Measurements from ENCODE around the gene IL17RB.

The IL17RB gene, protein sequence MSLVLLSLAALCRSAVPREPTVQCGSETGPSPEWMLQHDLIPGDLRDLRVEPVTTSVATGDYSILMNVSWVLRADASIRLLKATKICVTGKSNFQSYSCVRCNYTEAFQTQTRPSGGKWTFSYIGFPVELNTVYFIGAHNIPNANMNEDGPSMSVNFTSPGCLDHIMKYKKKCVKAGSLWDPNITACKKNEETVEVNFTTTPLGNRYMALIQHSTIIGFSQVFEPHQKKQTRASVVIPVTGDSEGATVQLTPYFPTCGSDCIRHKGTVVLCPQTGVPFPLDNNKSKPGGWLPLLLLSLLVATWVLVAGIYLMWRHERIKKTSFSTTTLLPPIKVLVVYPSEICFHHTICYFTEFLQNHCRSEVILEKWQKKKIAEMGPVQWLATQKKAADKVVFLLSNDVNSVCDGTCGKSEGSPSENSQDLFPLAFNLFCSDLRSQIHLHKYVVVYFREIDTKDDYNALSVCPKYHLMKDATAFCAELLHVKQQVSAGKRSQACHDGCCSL

DNA sequence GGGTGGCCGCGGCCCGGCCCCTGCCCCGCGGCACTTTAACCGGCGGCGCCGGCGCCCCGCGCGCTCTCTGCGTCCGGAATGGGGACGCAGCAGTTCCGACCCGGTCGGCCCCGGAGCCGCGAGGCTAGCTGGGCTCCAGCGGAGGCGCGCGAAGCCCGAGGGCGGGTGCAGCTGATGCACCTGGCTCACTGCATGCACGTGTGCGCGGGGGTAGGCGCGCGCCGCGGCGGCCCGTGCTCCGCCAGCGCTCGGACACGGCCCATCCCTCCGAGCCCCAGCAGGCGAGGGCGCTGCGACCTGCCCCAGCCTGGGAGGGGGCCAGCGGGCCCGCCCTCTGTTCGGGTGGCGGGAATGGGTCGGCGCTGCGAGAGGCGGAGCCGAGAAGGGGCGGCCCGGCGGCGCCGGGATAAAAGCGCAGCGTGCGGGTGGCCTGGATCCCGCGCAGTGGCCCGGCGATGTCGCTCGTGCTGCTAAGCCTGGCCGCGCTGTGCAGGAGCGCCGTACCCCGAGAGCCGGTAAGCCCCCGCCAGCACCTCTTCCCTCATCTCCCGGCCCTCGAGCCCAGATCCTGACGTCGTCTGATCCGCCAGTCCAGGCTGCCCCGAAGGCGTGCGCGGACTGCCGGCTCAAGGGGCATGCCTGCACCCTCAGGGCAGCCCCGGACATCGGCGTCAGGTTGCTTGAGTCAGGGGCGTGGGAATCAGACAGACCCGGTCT lies at the start of gene IL17RB, which contains the start of gene CHDH:
TSS of gene IL17RB (plus strand) at position 435 of the 717 bp plus-strand sequence. CDS start at position 456, 21 bp downstream.
TSS of gene CHDH (minus strand) at position 286 of the 717 bp plus-strand sequence. CDS start 22,411 bp downstream, outside the sequence.
- DNase-seq = no peak

DNA sequence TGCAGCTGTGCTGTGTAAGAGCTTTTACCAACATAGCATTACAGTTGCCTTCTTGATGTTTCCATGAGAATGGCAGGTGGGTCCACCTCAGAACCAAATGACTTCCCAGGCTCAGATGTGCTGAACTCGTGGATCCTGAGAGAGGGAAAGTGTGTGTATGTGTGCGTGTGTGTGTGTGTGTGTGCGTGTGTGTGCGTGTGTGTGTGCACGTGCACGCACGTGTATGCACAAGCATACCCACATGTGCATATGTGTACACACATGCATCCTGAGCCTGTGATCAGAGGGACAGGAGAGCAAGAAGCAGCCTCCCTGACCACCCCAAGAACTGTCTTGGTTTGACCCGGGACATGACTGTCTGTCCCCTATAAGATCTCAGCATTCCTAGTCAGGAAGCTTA lies 48.2 kb upstream of the IL17RB start:
- no peak for DNase-seq

GRCh38 chr3:53799338-53799865 lies 47.0 kb upstream of the IL17RB start:
- no peak for DNase-seq

- no peak for DNase-seq
Measured at GRCh38 chr3:53800041-53800906, 46.1 kb upstream of the IL17RB start.

DNA sequence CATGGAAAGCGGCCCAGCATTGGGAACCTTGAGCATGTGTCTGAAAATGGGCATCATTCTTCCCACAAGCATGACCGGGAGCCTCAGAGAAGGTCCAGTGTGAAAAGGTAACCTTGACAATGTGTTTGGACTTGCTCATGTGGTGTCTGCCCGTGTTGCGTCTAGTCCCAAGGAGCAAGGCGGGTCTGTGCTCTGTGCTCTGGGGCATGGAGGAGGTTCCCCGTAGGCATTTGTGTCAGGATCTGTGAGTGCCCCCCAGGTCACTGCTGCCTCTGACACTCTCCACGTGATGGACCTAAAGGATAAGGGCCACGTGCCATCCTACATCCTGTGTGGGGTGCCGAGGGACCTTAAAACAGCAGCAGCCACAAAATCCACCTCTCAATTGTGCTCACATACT lies 45.0 kb upstream of the IL17RB start:
- DNase-seq = no peak

DNA sequence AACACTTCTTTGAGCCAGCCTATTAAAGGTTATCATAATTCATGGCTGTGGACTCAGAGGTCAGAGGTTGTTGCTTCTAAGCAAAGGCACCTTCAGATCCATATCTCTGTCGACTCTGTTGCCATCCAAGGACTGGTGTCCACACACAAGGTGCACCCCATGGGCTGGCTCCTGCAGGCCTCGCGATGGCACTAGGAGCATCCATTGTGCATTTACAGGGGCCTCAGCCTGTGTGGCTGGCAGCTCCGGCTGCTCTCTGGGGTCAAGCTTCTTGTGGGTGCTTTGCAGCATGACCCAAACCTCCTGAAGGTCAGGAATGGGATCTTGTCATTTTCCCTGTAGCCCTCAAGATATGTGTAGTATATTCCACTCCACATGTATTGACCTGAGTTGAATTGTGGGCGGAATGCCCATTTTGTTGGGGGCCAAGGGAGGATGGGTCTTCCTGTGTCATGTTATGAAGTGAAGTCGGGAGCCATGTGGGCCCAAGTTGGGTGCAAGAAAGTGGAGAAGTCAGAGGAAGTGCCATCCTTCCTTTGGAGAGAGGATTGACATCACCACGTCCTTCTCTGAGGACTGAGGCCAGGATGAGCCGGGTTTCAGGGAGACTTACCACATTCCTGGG lies 44.0 kb upstream of the IL17RB start:
- DNase-seq = no peak

GRCh38 chr3:53803124-53803815 lies 43.1 kb upstream of the IL17RB start:
- no peak for DNase-seq

- DNase-seq = no peak
Measured at GRCh38 chr3:53803816-53804695, 42.3 kb upstream of the IL17RB start.

DNA sequence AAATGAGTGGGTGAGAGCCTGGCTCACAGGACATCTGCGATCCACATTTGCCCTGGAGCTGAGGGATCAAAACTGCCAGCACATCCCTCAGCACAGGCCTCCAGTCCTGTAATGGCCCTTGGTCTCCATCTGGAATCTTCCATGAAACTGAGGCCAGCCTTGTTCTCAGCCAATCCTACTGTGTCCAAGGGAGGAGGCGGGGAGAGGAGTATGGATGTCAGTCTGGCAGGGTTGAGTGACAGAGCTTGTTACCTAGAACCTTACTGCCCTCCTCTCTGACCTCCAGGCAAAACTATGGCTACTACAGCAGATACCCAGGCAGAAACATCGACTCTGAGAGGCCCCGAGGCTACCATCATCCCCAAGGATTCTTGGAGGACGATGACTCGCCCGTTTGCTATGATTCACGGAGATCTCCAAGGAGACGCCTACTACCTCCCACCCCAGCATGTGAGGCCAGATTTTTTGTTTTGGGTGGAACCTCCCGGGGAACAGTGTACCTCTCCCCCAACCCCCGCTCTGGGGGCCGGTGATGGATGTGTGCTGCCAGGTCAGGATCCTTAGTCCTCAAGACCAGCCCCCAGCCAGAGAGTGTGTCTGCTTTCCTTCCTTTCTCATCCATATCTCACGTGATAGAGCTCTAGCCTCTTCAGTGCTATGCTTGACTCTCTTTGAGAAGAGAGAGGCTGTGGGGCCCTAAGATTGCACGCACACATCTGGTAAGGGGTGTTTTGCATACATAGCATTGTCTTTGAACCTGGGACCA lies 41.5 kb upstream of the IL17RB start:
- peak in 1 of 2 donors; percentile 7 for DNase-seq

DNA sequence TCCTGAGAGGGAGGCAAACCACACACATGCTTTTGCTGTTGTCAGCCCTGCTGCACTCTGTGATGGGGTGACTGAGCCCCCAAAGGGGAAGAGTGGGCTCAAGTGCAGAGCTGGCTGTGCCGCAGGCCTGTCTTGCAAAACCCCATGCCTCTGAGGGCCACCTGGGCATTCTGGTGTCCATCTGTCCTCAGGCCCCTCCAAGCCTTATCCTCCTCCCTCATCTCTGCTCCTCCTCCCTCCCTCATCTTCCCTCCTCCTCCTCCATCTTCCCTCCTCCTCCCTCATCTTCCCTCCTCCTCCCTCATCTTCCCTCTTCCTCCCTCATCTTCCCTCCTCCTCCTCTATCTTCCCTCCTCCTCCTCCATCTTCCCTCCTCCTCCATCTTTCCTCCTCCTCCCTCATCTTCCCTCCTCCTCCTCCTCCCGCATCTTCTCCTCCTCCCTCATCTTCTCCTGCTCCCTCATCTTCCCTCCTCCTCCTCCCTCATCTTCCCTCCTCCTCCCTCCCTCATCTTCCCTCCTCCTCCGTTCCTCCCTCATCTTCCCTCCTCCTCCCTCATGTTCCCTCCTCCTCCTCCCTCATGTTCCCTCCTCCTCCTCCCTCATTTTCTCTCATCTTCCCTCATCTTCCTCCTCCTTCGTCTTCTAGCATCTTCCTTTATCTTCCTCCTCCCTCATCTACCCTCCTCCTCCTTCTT lies 40.8 kb upstream of the IL17RB start:
- DNase-seq = no peak

GRCh38 chr3:53806182-53807116 lies 39.9 kb upstream of the IL17RB start:
- no peak for DNase-seq

DNA sequence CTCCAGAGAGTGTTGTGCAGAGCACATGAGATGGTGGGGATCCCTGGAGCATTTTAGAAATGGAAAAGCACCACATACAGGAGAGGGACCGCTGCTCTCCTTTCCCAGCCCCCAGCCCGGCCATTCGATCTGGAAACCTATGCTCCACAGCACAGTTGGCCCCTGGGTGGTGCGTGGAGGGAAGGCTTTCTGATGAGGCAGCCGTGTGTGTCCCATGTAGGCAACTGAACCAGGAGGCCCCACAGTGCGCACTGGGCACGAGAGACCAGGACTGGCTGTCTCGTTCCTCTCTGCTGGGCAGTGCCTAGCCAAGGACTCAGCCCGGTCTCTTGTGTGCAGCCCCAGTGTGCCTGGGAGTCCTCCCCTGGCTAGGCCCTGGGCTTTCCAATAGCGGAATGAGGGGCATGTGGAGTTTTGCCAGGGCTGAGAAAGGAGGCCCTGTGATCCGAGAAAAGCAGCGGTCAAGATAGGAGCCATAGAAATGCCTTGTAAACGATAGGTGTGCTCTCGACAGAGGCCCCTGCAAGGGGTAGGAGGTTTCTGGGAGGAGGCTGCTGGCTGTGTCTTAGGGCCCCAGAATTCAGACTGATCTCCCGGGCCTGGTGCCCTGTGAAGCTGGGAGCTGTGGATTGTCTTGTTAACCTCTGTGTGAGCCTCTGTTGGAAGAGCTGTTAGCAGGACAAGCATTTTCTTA lies 39.1 kb upstream of the IL17RB start:
- no peak for DNase-seq

GRCh38 chr3:53808496-53808895 lies 37.9 kb upstream of the IL17RB start:
- no peak for DNase-seq

DNA sequence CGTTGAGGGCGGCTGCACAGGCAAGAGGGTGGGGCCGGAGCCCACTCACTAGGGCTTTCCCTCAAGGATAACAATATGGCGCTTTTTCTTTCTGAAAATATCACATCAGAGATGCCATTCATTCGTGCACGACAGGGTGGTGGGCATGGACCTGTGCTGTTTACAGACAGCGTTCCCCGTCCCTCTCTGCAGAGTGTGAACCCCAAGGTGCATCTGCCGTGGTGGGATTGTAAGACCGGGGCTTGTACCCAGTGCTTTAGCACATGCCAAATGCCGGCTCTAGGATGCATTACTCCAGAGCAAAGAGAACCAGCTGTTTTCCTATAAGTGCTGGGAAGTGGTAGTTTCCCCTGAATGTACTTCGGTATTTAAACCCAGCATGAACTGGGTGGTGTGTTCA lies 37.1 kb upstream of the IL17RB start:
- no peak for DNase-seq

- no peak for DNase-seq
Measured at GRCh38 chr3:53809764-53810400, 36.5 kb upstream of the IL17RB start.

DNA sequence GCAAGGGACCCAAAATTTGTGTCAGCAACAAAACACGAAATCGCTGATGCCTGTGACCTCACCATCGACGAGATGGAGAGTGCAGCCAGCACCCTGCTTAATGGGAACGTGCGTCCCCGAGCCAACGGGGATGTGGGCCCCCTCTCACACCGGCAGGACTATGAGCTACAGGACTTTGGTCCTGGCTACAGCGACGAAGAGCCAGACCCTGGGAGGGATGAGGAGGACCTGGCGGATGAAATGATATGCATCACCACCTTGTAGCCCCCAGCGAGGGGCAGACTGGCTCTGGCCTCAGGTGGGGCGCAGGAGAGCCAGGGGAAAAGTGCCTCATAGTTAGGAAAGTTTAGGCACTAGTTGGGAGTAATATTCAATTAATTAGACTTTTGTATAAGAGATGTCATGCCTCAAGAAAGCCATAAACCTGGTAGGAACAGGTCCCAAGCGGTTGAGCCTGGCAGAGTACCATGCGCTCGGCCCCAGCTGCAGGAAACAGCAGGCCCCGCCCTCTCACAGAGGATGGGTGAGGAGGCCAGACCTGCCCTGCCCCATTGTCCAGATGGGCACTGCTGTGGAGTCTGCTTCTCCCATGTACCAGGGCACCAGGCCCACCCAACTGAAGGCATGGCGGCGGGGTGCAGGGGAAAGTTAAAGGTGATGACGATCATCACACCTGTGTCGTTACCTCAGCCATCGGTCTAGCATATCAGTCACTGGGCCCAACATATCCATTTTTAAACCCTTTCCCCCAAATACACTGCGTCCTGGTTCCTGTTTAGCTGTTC lies 35.0 kb upstream of the IL17RB start:
- no peak for DNase-seq

All from inflammatory macrophage treated with lipopolysaccharide for 1 hour (primary cell).